Spleen (tissue), 11 donors: ENCODE data around the gene GRIK2. TPM values are rescaled to one million over a fixed set of nuclear protein-coding genes. Genes with fewer than 3 reads are reported as not detected.

Experiments
- DNase-seq: peaks from one replicate; pipeline ENCODE4 v3.0.0-alpha.2; 2020
- H3K27ac ChIP-seq, 8 donors: fragments of 200-600 bp; sonication (generic) in 7 of 8; 1 replicate in 4 of 8; 2 replicates in 4 of 8; pipeline versions ENCODE4 v1.5.0 to v1.8.0; 2016 to 2021; ENCODE audit warnings: inconsistent platforms in 4 of 8, mild to moderate bottlenecking in 4 of 8, moderate library complexity in 1 of 8
- H3K27me3 ChIP-seq, 7 donors: fragments of 200-600 bp; sonication (generic) in 6 of 7; replicated peaks in 1 of 7; 1 replicate in 4 of 7; 2 replicates in 3 of 7; pipeline versions ENCODE4 v1.5.0 to v1.8.0; 2016 to 2021; ENCODE audit warnings: inconsistent platforms in 3 of 7, mild to moderate bottlenecking in 1 of 7
- H3K36me3 ChIP-seq, 6 donors: fragments of 200-600 bp; sonication (generic) in 5 of 6; 1 replicate in 4 of 6; 2 replicates in 2 of 6; pipeline versions ENCODE4 v1.5.0 to v1.8.0; 2016 to 2021; ENCODE audit warnings: inconsistent platforms in 2 of 6
- H3K4me1 ChIP-seq, 6 donors: fragments of 200-600 bp; sonication (generic) in 5 of 6; 1 replicate in 3 of 6; 2 replicates in 3 of 6; pipeline versions ENCODE4 v1.5.0 to v1.8.0; 2016 to 2021; ENCODE audit warnings: inconsistent platforms in 3 of 6
- H3K4me3 ChIP-seq, 8 donors: fragments of 200-600 bp; sonication (generic) in 7 of 8; 1 replicate in 4 of 8; 2 replicates in 4 of 8; pipeline versions ENCODE4 v1.5.0 to v1.8.0; 2016 to 2021; ENCODE audit warnings: inconsistent platforms in 4 of 8, mild to moderate bottlenecking in 4 of 8, moderate library complexity in 2 of 8
- H3K9me3 ChIP-seq, 8 donors: fragments of 200-600 bp; sonication (generic) in 7 of 8; 1 replicate in 4 of 8; 2 replicates in 4 of 8; pipeline versions ENCODE4 v1.5.0 to v1.8.0; 2016 to 2021; ENCODE audit warnings: inconsistent platforms in 4 of 8
- CTCF ChIP-seq, 11 experiments: fragments of 200-600 bp in 7 of 11; fragments of 450-650 bp in 4 of 11; sonication (generic) in 4 of 11; IDR thresholded peaks in 8 of 11; conservative IDR thresholded peaks in 3 of 11; 1 replicate in 7 of 11; 2 replicates in 4 of 11; pipeline versions ENCODE4 v1.4.0 to v1.8.0; 2016 to 2021; ENCODE audit warnings: antibody characterized with exemption in 11 of 11, inconsistent platforms in 4 of 11, mild to moderate bottlenecking in 1 of 11
- POLR2A ChIP-seq, 3 donors: fragments of 450-650 bp; IDR thresholded peaks; one replicate each; pipeline ENCODE4 v1.5.1; 2017; ENCODE audit warnings: antibody characterized with exemption in 3 of 3, mild to moderate bottlenecking in 1 of 3
- POLR2AphosphoS5 ChIP-seq, 3 donors: sonication (generic); formaldehyde crosslinking; IDR thresholded peaks; one replicate each; pipeline ENCODE4 v1.5.1; 2017; ENCODE audit warnings: antibody characterized with exemption in 3 of 3
- WGBS, 5 donors: extraction: QIAGEN DNeasy Blood & Tissue Kit in 3 of 5; methylation state at CpG; one replicate each; pipeline versions ENCODE4 v1.1.5 to v1.1.7; 2013 to 2018; 5-methylcytosine and 5-hydroxymethylcytosine counted together
- intact Hi-C: fragments of 100-400 bp; cut with DNase I; formaldehyde crosslinking; loops from one replicate; pipeline ENCODE4 v1.15.0; 2023; ENCODE audit warnings: low total_unique reads
- polyA plus RNA-seq, 3 donors: library from polyadenylated mRNA; stranded (reverse); fragments of 200-250 nt; gene quantifications; one replicate each; pipeline ENCODE4 v1.2.1, GENCODE V29; 2013
- total RNA-seq, 7 donors: library from RNA; depleted of rRNA in 3 of 7; stranded (reverse); fragments of >200 nt in 3 of 7; fragmentation: NEBNext Ultra II Directional in 4 of 7; extraction: Animal tissue kit (Norgen Biotek cat#: 25700) in 4 of 7; gene quantifications; one replicate each; pipeline versions ENCODE4 v1.1.0 to v1.2.1, GENCODE V29; 2016 to 2021
- donor health status: healthy with polysubstance abuse.
- donor health status: DM: no; HTN: no; CAD: no; lungs with moderate emphysema.
- donor health status: DM: no; HTN: no; CAD: no.
- donor health status: Bipolar disorder and iron deficiency.
- donor health status: healthy.
- donor health status: DM: no; HTN: no; CAD: no.
- donor health status: DM: yes; HTN: yes; CAD: no.

GRIK2 gene
- total and polyA plus RNA-seq, 10 donors = 0.07 to 2.7 (median 0.89) TPM

DNA sequence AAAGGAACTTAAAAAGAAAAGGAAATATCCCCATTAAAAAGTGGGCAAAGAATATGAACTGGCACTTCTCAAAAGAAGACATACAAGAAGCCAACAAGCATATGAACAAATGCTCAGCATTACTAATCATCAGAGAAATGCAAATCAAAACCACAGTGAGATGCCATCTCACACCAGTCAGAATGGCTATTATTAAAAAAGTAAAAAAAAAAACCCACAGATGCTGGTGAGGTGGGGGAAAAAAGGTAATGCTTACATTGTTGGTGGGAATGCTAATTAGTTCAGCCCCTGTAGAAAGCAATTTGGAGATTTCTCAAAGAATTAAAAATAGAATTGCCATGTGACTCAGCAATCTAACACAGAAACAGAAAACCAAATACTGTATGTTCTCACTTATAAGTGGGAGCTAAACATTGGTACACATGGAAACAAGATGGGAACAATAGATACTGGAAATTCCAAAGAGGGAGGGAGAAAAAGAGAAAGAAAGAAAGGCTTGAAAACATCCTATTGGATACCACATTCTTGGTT, 437.1 kb downstream of the GRIK2 start:
- H3K27me3 ChIP-seq = no peaks in the 10 kb centered on the region
- H3K27ac ChIP-seq = no peak overlapping the region
- no peaks in the 10 kb centered on the region for H3K4me1 ChIP-seq
- peaks cover 0 to 23% (median 17%) of the 10 kb centered on the region in 8 donors for H3K9me3 ChIP-seq
- H3K4me3 ChIP-seq = no peak overlapping the region
- TF ChIP-seq POLR2A (IDR thresholded peaks at IDR 0.05) (no peak), CTCF (IDR thresholded peaks at IDR 0.05 in 8 of 11, conservative IDR thresholded peaks at IDR 0.05 in 3 of 11) (no peak), POLR2AphosphoS5 (IDR thresholded peaks at IDR 0.05) (no peak)
- H3K36me3 ChIP-seq = no peaks in the 10 kb centered on the region
- intact Hi-C loops = no loop called here
- no peak for DNase-seq

DNA sequence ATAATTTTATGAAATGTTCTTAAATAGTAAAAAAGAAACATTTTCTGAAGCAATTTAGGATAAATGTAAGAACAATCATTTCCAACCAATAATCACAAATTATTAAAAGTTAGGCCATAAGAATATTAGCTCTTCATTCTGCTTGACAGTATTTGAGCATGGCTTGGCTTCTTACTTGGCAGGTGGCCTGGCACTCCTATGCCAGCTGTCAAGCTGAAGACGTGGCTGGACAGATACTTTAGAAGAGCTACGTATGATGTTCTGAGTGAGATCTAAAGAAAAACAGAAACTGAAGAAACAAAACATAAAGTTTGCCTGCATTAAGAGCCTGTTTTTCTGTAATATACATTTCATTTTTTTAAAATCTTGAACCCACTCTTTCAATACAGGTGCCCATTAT, 438.9 kb downstream of the GRIK2 start:
- intact Hi-C loops = no loop called here
- H3K36me3 ChIP-seq = no peaks in the 10 kb centered on the region
- no peak overlapping the region for H3K27ac ChIP-seq
- no peaks in the 10 kb centered on the region for H3K27me3 ChIP-seq
- no peak overlapping the region for H3K4me3 ChIP-seq
- H3K4me1 ChIP-seq = no peaks in the 10 kb centered on the region
- DNase-seq = no peak
- TF ChIP-seq POLR2A (IDR thresholded peaks at IDR 0.05) (no peak), CTCF (IDR thresholded peaks at IDR 0.05 in 8 of 11, conservative IDR thresholded peaks at IDR 0.05 in 3 of 11) (no peak), POLR2AphosphoS5 (IDR thresholded peaks at IDR 0.05) (no peak)
- peaks cover 0 to 23% (median 17%) of the 10 kb centered on the region in 8 donors for H3K9me3 ChIP-seq
- 59 to 84% (median 71%) methylated on average over 2 of the region's 2 CpGs for WGBS, 5 donors

DNA sequence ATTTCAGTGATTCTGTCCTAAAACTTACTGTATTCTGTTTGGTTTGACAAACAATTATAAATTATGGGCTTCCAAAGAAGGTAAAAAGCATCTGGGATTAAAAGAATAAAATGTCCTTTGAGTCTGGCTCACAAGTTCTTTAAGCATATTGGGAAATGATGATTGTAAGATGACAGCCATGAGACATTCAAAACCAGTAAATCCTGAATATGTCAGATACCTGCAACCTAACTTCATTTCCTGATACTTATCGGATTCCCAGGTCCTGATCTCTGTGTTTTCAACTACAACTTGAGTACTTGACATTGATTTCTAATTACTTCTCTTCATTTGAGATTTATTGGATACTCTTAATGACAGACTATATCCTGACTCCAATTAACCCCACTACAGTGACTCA, 446.6 kb downstream of the GRIK2 start:
- 59 to 85% (median 76%) methylated on average over 1 of the region's 1 CpG for WGBS, 5 donors
- DNase-seq = no peak
- H3K9me3 ChIP-seq = peaks cover 0 to 5% (median 0%) of the 10 kb centered on the region in 8 donors
- intact Hi-C loops = no loop called here
- H3K36me3 ChIP-seq = no peaks in the 10 kb centered on the region
- no peaks in the 10 kb centered on the region for H3K27me3 ChIP-seq
- H3K4me1 ChIP-seq = no peaks in the 10 kb centered on the region
- no peak overlapping the region for H3K4me3 ChIP-seq
- TF ChIP-seq POLR2A (IDR thresholded peaks at IDR 0.05) (no peak), CTCF (IDR thresholded peaks at IDR 0.05 in 8 of 11, conservative IDR thresholded peaks at IDR 0.05 in 3 of 11) (no peak), POLR2AphosphoS5 (IDR thresholded peaks at IDR 0.05) (no peak)
- no peak overlapping the region for H3K27ac ChIP-seq

- H3K27me3 ChIP-seq = no peaks in the 10 kb centered on the region
- TF ChIP-seq POLR2A (IDR thresholded peaks at IDR 0.05) (no peak), POLR2AphosphoS5 (IDR thresholded peaks at IDR 0.05) (no peak), CTCF (IDR thresholded peaks at IDR 0.05 in 8 of 11, conservative IDR thresholded peaks at IDR 0.05 in 3 of 11) (no peak)
- H3K9me3 ChIP-seq = no peaks in the 10 kb centered on the region
- H3K27ac ChIP-seq = no peak overlapping the region
- no peaks in the 10 kb centered on the region for H3K4me1 ChIP-seq
- H3K4me3 ChIP-seq = no peak overlapping the region
- DNase-seq = no peak
- WGBS, 5 donors = 0 to 44% (median 3%) methylated on average over 2 of the region's 2 CpGs
- intact Hi-C loops = no loop called here
- no peaks in the 10 kb centered on the region for H3K36me3 ChIP-seq
Observed at GRCh38 chr6:101845172-101845571, 451.7 kb downstream of the GRIK2 start.
